D341Med (cell line): ENCODE results near the gene TM7SF3.
"Not testable (repeated sequence)": the region's sequence is repeated elsewhere in the genome, so short reads cannot be mapped to it uniquely, and the experiment has no call there.

Source experiments
- DNase-seq: peaks from one replicate; pipeline ENCODE4 v3.0.0; 2012; ENCODE audit warnings: low spot score

The TM7SF3 gene

DNA sequence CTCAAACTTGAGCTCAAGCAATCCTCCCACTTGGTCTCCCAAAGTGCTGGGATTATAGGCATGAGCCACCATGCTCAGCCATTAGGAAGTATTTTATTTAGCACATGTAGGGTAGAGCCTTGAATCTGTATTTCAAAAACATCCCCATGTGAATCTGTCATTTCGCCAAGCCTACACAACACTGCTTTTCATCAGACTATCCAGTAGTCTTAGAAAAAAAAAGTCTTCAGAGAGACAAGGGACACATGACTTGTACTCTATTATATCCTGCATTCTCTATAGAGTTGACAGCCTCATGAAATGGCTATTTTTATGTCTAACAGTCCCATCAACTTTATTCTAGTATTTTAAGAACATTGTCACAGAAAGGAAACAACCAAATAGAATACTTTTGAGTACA is 35.4 kb downstream of the TM7SF3 start:
- no peak for DNase-seq

DNA sequence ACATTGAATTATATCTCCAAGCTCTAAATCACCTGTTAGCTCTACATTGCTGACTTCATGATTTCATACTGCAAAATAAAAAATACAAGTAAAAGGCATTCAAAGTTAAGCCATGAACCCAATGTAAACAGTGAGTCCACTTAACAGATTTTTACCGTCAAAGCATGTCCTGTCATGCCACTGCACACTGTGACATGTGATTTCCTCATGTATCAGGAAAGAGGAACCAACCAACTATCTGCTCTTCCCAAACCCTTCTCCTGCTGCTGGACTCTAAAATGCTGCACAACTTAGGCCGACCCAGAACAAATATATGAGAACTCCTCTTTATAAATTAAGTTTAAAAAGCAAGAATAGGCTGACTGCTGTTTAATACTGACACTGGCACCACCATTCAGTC is 37.5 kb downstream of the TM7SF3 start:
- DNase-seq, result no peak

DNA sequence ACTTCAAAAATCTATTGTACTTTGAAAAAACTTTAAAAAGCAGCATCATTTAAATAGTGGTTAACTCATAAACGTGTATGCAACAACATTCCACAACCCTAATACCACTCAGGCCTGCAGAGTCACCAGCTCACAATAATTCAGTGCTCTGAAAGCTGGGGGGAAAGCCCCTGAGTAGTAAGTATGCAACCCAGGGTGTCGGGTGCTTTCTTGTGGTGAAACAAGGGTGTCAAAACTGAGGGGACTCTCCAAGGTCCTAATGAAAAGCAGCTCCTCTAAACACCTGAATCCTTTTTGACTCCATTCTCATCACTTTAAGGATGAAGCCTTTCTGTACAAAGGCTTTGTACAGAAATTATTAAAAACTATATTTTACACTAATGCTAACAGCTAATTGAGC is 42.2 kb downstream of the TM7SF3 start:
- DNase-seq, result no peak

DNA sequence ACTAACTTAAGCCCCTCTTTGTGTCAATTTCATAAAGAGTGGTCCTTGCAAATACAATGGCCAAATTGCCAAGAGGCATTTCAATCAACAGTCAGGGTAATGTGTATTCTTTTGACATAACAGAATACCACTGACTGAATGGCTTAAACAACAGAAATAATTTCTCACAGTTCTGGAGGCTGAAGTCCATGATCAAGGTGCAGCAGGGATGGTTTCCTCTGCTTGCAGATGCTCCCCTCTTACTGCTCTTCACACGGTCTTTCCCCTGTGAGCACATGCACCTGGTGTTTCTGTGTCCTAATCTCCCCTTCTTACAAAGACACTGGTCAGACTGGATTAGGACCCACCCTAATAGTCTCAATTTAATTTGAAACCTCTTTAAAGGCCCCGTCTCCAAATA is 44.0 kb downstream of the TM7SF3 start:
- no peak for DNase-seq

GRCh38 chr12:26966842-26967241 is 47.3 kb downstream of the TM7SF3 start:
- no peak for DNase-seq

DNA sequence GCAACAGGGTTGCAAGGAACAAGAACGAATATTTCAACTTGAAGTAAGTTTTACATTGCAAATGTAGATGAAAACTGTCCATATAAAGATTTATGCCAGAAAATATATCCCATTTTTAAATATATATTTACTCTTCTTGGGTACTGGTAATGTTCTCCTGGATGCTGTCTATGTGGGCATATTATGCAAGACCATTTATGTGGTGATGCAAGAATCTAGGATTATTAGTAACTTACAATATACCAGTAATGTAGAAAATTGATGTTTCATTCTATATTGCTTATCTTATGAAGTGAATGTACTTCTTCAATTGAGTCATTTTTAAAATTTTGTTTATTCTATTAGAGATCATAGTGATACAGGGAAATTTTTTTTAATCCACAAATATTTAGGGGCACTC is 50.8 kb downstream of the TM7SF3 start:
- no peak for DNase-seq

GRCh38 chr12:26961803-26962202 is 52.4 kb downstream of the TM7SF3 start:
- no peak for DNase-seq

DNA sequence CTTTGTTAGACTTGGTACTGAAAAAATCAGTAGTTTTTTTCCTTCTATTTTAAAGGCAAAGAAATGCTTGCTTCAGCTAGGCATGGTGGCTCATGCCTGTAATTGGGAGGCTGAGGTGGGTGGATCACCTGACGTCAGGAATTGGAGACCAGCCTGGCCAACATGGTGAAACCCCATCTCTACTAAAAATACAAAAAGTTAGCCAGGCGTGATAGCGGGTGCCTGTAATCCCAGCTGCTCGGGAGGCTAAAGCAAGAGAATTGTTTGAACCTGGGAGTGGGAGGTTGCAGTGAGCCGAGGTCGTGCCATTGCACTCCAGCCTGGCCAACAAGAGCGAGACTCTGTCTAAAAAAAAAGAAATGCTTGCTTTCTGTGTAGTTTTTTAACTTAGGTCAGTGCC is 52.8 kb downstream of the TM7SF3 start:
- DNase-seq, result not testable (repeated sequence)

DNA sequence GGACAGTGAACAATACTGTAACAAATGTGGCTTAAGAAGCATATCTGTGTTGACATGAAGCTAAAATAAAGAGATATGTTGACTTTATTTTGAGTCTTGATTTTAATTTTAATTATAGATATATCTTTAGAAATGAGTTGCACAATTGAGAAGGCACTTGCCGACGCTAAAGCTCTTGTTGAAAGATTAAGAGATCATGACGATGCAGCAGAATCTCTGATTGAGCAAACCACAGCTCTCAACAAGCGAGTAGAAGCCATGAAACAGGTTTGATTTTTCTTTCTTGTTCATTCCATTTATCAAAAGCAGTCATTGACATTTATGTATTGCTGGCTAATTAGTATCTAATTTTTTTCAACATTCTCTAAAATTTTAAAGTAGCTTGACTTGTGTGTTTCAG is 60.2 kb downstream of the TM7SF3 start:
- DNase-seq, result no peak

- DNase-seq, result no peak
These were observed 60.7 kb downstream of the TM7SF3 start for GRCh38 chr12:26953447-26953846.

- no peak for DNase-seq
These were observed 65.9 kb downstream of the TM7SF3 start for GRCh38 chr12:26948309-26948708.

DNA sequence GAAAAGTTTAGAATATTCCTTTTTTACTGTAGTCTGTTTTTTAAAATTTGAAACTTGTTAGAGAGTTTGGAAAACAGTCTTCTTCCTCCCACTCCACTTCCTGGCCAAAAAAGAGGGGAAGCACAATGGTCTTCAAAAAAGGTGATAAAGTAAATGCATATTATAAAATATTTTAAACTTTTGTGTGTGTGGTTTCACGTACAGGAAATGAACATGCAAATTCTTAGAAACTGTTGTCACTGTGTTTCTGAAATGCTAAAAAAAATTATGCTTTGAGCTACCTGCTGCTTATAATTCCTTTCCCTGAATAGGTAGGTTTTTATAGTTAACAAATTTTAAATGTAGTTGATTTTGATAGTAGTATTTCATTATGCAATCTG is 73.0 kb downstream of the TM7SF3 start:
- DNase-seq, result no peak

DNA sequence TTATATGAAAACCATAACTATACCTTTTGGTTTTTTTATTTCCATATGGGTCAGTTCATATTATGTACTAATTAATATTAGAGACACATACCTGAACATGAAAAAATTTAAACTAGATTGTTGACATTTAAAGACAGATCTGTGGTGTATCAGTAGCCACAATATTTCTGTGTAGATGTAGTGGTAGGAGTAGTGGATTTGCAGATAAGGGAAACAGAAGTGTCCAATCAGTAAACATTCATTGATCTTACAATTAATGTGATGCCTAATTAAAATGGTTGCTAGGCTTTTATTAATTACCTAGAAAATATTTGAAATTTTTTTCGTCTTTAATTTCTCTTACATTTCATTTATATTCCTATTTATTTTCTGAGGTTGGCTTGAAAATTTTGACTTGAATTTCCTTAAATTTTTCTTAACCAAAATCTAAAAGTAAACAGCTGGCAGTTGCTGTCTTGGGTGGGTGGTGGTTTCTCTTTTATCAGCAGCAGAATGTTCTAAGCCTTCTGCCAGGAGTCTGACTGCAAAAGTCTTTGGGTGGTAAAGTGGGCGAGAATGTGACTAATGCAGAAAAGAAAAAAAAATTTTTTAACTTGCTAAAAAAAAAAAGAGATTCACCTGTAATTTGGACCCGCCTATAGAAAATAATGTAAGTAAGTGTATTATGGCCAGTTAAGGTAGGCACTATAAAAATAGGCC is 73.5 kb downstream of the TM7SF3 start:
- DNase-seq, result no peak

GRCh38 chr12:26939953-26940352 is 74.2 kb downstream of the TM7SF3 start:
- DNase-seq, result no peak

GRCh38 chr12:26939192-26939832 is 74.9 kb downstream of the TM7SF3 start:
- peak; percentile 12 for DNase-seq

- DNase-seq, result peak; percentile 60
These were observed 75.5 kb downstream of the TM7SF3 start for GRCh38 chr12:26938701-26939062.

DNA sequence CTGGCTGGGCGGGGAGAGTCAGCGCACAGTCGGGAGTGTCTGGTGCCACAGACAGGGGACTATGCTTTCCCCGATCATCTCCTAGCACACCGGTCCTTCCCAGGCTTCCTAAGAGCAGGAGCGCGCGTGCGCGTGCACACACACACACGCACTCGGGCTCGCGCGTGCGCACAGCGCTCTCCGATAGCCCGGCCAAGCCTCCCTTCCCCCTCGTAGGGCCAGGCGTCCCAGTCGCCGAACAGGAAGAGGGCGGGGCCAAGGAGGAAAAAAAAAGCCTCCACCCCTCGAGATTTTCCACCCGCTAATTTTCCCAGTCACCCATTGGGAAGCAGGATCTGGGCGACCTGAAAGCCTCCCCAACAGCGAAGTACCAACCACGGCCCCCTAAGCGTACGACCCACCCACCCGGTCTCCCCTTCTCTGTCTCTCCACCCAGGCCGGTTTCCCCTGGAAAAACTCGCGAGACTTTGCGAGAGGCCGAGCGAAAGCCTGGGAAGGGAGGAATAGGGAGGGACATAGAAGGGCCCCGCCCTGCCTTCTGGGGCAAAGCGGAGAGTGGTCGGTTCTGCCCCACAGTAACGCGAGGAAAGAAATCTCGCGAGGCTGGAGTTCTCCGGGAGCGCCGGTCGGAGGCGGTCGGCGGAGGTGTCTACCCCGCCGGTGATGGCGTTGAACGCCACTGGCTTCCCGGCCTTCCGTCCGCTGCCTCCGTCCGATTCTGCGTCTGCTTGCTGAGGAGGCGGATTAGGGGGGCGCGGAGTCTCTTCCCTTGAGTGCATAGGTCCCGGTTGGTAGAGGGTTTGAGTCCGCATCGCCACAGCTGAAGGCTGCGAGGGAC is 76.1 kb downstream of the TM7SF3 start, which contains the start of the genes FGFR1OP2 and INTS13:
Gene FGFR1OP2, plus strand, starts transcription at position 608 of the 838 bp plus-strand sequence. CDS start 15,689 bp downstream, outside the sequence.
Gene INTS13, minus strand, starts transcription at position 119 of the 838 bp plus-strand sequence. CDS start 1,178 bp downstream, outside the sequence.
- DNase-seq, result peak; percentile 96

DNA sequence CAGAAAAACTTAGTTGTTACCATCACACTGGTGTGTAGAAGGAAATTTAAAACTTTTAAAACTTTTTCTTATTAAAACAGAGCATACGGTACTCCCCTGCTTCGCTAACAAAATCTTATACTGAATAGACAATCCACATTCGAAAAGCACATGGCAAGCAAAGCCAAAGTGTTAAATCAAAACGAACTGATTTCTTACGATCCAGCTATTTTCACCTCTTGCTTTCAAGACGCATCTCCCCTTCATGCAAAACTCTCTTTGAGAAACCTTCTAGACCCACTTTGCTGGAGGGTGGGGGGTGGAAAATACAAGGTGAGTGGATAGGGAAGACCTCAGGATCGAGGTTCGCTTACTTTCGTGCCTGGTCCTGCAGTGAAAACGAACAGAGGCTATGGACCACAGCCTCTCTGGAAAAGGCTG is 76.7 kb downstream of the TM7SF3 start:
- no peak for DNase-seq

DNA sequence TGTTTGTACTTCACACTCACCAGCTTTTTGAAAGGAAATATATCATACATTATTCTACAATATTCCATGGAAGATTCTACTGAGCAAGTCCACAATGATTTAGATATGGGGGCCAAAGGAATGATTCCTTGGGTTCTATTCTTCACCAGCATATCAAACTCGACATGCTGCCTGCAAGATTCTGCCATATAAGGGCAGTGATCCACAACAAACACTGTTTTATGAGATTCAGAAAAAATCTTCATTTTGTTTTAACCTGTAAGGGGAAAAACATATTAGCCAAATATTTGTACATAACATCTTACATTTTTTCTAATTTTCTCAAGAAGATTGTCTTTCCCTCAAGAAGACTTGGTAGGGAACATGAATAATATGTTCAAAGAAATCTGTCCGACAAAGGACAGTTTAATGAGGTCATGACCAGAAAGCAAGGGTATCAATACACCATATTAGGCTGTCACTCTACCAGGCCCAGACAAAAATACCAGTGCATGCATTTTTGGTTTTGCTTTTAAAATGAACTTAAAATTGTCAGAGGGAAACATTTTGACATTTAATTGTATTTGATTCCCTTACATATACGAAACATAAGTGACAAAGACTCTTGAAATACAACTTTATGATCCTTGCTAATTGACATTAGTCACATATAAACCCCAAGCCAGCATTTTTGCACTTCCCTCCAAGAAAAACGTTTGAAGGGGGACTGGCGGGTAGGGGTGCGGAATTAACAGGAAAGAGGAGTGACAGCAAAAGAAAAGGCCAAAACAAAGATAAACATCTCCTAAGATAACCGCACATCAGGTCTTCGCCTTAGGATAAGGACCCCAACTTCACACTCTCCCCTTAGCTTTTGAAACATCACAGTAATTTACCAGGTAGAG is 77.4 kb downstream of the TM7SF3 start:
- DNase-seq, result no peak

- no peak for DNase-seq
These were observed 78.4 kb downstream of the TM7SF3 start for GRCh38 chr12:26935636-26936378.

- DNase-seq, result no peak
These were observed 84.6 kb downstream of the TM7SF3 start for GRCh38 chr12:26929590-26929989.
